NB4 (cell line): Measurements from ENCODE around the gene KIF6.

Source experiments
- MYC ChIP-seq: IDR thresholded peaks from 2 replicates; pipeline ENCODE4 v1.6.1; 2011; ENCODE audit warnings: low read depth, low read length
- POLR2A ChIP-seq: IDR thresholded peaks from 2 replicates; pipeline ENCODE4 v1.6.1; 2011; ENCODE audit warnings: mild to moderate bottlenecking; ENCODE audit not compliant: insufficient read length; ENCODE audit errors: extremely low read depth
- TF ChIP-seq, protein P1 (sequence below): IDR thresholded peaks from one replicate; pipeline ENCODE4 v1.5.1; 2012; ENCODE audit warnings: low read depth, low read length
- TF ChIP-seq, protein P2 (sequence below): IDR thresholded peaks from 2 replicates; pipeline ENCODE4 v1.6.1; 2011; ENCODE audit warnings: low read depth, low read length

- TF ChIP-seq, protein P1, sequence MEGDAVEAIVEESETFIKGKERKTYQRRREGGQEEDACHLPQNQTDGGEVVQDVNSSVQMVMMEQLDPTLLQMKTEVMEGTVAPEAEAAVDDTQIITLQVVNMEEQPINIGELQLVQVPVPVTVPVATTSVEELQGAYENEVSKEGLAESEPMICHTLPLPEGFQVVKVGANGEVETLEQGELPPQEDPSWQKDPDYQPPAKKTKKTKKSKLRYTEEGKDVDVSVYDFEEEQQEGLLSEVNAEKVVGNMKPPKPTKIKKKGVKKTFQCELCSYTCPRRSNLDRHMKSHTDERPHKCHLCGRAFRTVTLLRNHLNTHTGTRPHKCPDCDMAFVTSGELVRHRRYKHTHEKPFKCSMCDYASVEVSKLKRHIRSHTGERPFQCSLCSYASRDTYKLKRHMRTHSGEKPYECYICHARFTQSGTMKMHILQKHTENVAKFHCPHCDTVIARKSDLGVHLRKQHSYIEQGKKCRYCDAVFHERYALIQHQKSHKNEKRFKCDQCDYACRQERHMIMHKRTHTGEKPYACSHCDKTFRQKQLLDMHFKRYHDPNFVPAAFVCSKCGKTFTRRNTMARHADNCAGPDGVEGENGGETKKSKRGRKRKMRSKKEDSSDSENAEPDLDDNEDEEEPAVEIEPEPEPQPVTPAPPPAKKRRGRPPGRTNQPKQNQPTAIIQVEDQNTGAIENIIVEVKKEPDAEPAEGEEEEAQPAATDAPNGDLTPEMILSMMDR = no peak
- TF ChIP-seq, protein P2, sequence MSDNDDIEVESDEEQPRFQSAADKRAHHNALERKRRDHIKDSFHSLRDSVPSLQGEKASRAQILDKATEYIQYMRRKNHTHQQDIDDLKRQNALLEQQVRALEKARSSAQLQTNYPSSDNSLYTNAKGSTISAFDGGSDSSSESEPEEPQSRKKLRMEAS = no peak
- TF ChIP-seq POLR2A (no peak), MYC (no peak)
Measured at GRCh38 chr6:39585641-39586040, 139.6 kb downstream of the KIF6 start.
